Measurements from ENCODE around the gene CAMK4. TPM values are rescaled to one million over a fixed set of nuclear protein-coding genes. Genes with fewer than 3 reads are reported as not detected.

Gene CAMK4
- total and polyA plus RNA-seq, 2 donors (not counting 3 experiments of a cell fraction or from before 2014, with no cell fraction given) = 2.2 to 5.4 TPM

GRCh38 chr5:111229221-111229835 lies 5.1 kb downstream of the CAMK4 start:
- H3K27me3 ChIP-seq (ENCODE audit: control insufficient read depth in 2 of 2, insufficient read depth in 2 of 2, low read length in 2 of 2) = peaks cover 0 to 2% of the 10 kb centered on the region in 2 experiments
- no peaks in the 10 kb centered on the region for H3K9me3 ChIP-seq (replicated peaks; ENCODE audit: control insufficient read depth, insufficient read depth, low read length)
- DNase-seq (ENCODE audit: low read depth, low spot score) (no peak), FAIRE-seq (no peak)
- no peak overlapping the region for H3K9ac ChIP-seq (replicated peaks; ENCODE audit: extremely low read depth, insufficient read depth, low read length)
- no peak overlapping the region for H3K27ac ChIP-seq (ENCODE audit: insufficient read depth, low read depth, low read length)
- CTCF ChIA-PET = no interaction called here
- H3K4me3 ChIP-seq (replicated peaks in 1 of 3; ENCODE audit: insufficient read depth in 1 of 3, low read depth in 1 of 3, low read length in 3 of 3) = no peak overlapping the region
- peaks cover 5% of the 10 kb centered on the region for H3K4me1 ChIP-seq (ENCODE audit: control insufficient read depth, extremely low read depth, insufficient read depth, low read length)
- no TSS peak for BruUV-seq (replicated peaks)
- no peaks in the 10 kb centered on the region for H3K79me2 ChIP-seq (ENCODE audit: control insufficient read depth, insufficient read depth, low read length)
- no peak overlapping the region for H3K4me2 ChIP-seq (ENCODE audit: insufficient read depth, low read length)
- H2AFZ ChIP-seq (ENCODE audit: low read depth, low read length) = no peak overlapping the region
- TF ChIP-seq MYC (IDR thresholded peaks at IDR 0.05; ENCODE audit: low read depth, low read length) = no peak
- TF ChIP-seq MAX (IDR thresholded peaks at IDR 0.05; ENCODE audit: insufficient read depth, insufficient read length) = no peak
- no peak for TF ChIP-seq FOS (IDR thresholded peaks at IDR 0.05; ENCODE audit: borderline replicate concordance, insufficient read depth, low read length)
- TF ChIP-seq POLR2AphosphoS5 (IDR thresholded peaks at IDR 0.05; ENCODE audit: insufficient read depth, low read depth, low read length) = no peak
- no peak for TF ChIP-seq CTCF (IDR thresholded peaks at IDR 0.05; ENCODE audit: extremely low read depth in 1 of 2, insufficient read depth in 1 of 2, low read depth in 1 of 2, low read length in 2 of 2)
- no peak for TF ChIP-seq GATA2 (IDR thresholded peaks at IDR 0.05; ENCODE audit: insufficient read depth, insufficient read length, low read depth, low read length)
- no peak for TF ChIP-seq JUN (IDR thresholded peaks at IDR 0.05; ENCODE audit: borderline replicate concordance, insufficient read depth, insufficient read length, low read depth)
- POLR2A ChIA-PET = no interaction called here
- H4K20me1 ChIP-seq (replicated peaks; ENCODE audit: control insufficient read depth, extremely low read depth, insufficient read depth, low read length) = no peaks in the 10 kb centered on the region
- H3K9me1 ChIP-seq (replicated peaks; ENCODE audit: control insufficient read depth, extremely low read depth, insufficient read depth, low read length) = no peaks in the 10 kb centered on the region
- dilution Hi-C loops (cut with MboI; ENCODE audit: extremely low pct_ligation_motif_present, low sequenced_read_pairs) (no loop called here), intact Hi-C loops (cut with micrococcal nuclease) (loop anchor here (10.0 kb wide), 1 partner anchor 255 kb away; no protein-coding TSS in a partner anchor)
- no peaks in the 10 kb centered on the region for H3K36me3 ChIP-seq (ENCODE audit: control insufficient read depth in 2 of 2, extremely low read depth in 1 of 2, insufficient read depth in 2 of 2, low read length in 2 of 2)
